Liver (tissue), 3 donors: ENCODE measurements around the gene ZSCAN2.

ENCODE experiments used
- FOXA1 ChIP-seq: IDR thresholded peaks from 2 replicates; pipeline ENCODE4 v1.6.1; 2016; ENCODE audit warnings: antibody characterized with exemption
- JUND ChIP-seq, 2 donors: IDR thresholded peaks; 2 replicates each; pipeline ENCODE4 v1.6.1; 2016; ENCODE audit warnings: antibody characterized with exemption in 2 of 2
- TAF1 ChIP-seq: conservative IDR thresholded peaks from 2 replicates; pipeline ENCODE4 v1.6.1; 2016; ENCODE audit warnings: antibody characterized with exemption, mild to moderate bottlenecking
- ZBTB33 ChIP-seq: IDR thresholded peaks from 2 replicates; pipeline ENCODE4 v1.6.1; 2016; ENCODE audit warnings: antibody characterized with exemption
- TF ChIP-seq, protein P1 (sequence below): fragments of 150-350 bp; IDR thresholded peaks from 2 replicates; pipeline ENCODE4 v1.5.1; 2017; ENCODE audit warnings: improper control_type of control experiment, low read depth, low read length; ENCODE audit not compliant: missing input control
- TF ChIP-seq, protein P2 (sequence below): IDR thresholded peaks from 2 replicates; pipeline ENCODE4 v1.6.1; 2016; ENCODE audit warnings: antibody characterized with exemption
- donor health status: healthy.
- donor health status: healthy.

- TF ChIP-seq, protein P1, sequence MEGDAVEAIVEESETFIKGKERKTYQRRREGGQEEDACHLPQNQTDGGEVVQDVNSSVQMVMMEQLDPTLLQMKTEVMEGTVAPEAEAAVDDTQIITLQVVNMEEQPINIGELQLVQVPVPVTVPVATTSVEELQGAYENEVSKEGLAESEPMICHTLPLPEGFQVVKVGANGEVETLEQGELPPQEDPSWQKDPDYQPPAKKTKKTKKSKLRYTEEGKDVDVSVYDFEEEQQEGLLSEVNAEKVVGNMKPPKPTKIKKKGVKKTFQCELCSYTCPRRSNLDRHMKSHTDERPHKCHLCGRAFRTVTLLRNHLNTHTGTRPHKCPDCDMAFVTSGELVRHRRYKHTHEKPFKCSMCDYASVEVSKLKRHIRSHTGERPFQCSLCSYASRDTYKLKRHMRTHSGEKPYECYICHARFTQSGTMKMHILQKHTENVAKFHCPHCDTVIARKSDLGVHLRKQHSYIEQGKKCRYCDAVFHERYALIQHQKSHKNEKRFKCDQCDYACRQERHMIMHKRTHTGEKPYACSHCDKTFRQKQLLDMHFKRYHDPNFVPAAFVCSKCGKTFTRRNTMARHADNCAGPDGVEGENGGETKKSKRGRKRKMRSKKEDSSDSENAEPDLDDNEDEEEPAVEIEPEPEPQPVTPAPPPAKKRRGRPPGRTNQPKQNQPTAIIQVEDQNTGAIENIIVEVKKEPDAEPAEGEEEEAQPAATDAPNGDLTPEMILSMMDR = no peak
- TF ChIP-seq JUND (IDR thresholded peaks at IDR 0.05) (no peak), FOXA1 (no peak), TAF1 (no peak), ZBTB33 (no peak)
- TF ChIP-seq, protein P2, sequence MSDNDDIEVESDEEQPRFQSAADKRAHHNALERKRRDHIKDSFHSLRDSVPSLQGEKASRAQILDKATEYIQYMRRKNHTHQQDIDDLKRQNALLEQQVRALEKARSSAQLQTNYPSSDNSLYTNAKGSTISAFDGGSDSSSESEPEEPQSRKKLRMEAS = no peak
Measured at GRCh38 chr15:84647726-84648125, 46.9 kb downstream of the ZSCAN2 start.
